ENCODE results near the gene ZNF598.

DNA sequence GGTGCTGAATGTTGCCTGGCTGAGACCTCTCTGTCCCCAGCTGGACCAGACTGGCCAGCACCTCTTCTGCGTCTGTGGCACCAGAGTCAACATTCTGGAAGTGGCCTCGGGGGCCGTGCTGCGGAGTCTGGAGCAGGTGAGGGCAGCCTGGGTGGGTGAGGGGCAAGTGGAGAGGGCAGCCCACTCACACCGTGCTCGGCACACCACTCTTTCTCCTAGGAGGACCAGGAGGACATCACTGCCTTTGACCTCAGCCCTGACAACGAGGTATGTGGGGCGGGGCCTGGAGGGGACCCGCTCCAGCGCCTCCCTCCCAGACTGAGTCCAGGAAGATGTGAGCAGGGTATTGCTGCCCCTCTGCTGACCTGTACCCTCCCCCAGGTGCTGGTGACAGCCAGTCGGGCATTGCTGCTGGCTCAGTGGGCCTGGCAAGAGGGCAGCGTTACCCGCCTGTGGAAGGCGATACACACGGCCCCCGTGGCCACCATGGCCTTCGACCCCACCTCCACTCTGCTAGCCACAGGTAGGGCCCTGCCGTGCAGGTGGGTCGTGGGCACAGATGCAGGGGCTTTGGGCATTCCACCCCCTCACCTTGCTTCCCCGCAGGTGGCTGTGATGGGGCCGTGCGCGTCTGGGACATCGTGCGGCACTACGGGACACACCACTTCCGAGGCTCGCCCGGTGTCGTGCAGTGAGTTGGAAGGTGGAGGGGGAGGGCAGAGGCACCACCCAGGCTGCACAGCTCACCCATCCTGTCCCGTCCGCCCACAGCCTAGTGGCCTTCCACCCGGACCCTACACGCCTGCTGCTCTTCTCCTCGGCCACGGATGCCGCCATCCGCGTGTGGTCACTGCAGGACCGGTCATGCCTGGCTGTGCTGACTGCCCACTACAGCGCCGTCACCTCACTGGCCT is 35.2 kb downstream of the ZNF598 start:
- TF ChIP-seq EZH2 (IDR thresholded peaks at IDR 0.05) (no peak), POLR2A (IDR thresholded peaks at IDR 0.05; ENCODE audit: borderline replicate concordance, extremely low read depth, insufficient read depth, insufficient read length) (no peak), ZFX (IDR thresholded peaks at IDR 0.05) (no peak), POLR2AphosphoS5 (IDR thresholded peaks at IDR 0.05; ENCODE audit: low read depth, low read length) (no peak), SP1 (IDR thresholded peaks at IDR 0.05; ENCODE audit: low read depth) (no peak), EZH2phosphoT487 (IDR thresholded peaks at IDR 0.05; ENCODE audit: borderline replicate concordance) (no peak), YY1 (IDR thresholded peaks at IDR 0.05; ENCODE audit: extremely low read depth, insufficient replicate concordance, low read depth, low read length) (no peak), EGR1 (IDR thresholded peaks at IDR 0.05; ENCODE audit: low read depth) (no peak)
- TF ChIP-seq, protein P1, sequence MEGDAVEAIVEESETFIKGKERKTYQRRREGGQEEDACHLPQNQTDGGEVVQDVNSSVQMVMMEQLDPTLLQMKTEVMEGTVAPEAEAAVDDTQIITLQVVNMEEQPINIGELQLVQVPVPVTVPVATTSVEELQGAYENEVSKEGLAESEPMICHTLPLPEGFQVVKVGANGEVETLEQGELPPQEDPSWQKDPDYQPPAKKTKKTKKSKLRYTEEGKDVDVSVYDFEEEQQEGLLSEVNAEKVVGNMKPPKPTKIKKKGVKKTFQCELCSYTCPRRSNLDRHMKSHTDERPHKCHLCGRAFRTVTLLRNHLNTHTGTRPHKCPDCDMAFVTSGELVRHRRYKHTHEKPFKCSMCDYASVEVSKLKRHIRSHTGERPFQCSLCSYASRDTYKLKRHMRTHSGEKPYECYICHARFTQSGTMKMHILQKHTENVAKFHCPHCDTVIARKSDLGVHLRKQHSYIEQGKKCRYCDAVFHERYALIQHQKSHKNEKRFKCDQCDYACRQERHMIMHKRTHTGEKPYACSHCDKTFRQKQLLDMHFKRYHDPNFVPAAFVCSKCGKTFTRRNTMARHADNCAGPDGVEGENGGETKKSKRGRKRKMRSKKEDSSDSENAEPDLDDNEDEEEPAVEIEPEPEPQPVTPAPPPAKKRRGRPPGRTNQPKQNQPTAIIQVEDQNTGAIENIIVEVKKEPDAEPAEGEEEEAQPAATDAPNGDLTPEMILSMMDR (IDR thresholded peaks at IDR 0.05 in 2 of 3, conservative IDR thresholded peaks at IDR 0.05 in 1 of 3; ENCODE audit: borderline replicate concordance in 1 of 3, insufficient read depth in 1 of 3, low read depth in 2 of 3, low read length in 2 of 3): no peak
- TF ChIP-seq, protein P2, sequence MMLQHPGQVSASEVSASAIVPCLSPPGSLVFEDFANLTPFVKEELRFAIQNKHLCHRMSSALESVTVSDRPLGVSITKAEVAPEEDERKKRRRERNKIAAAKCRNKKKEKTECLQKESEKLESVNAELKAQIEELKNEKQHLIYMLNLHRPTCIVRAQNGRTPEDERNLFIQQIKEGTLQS (IDR thresholded peaks at IDR 0.05): no peak
